Measurements from ENCODE around the gene ZNF804B.

- TF ChIP-seq SPI1 (IDR thresholded peaks at IDR 0.05; ENCODE audit: low read depth, low read length): no peak
- TF ChIP-seq TAF1 (IDR thresholded peaks at IDR 0.05; ENCODE audit: low read depth, low read length): no peak
- TF ChIP-seq POU2F2 (IDR thresholded peaks at IDR 0.05; ENCODE audit: low read depth, low read length): no peak
These were observed 129.2 kb downstream of the ZNF804B start for GRCh38 chr7:88888684-88889083.

Data from GM12891 (cell line).